CD8-positive, alpha-beta memory T cell (primary cell): ENCODE measurements around the gene CXCL8. TPM values are rescaled to one million over a fixed set of nuclear protein-coding genes. Genes with fewer than 3 reads are reported as not detected.
"Not testable (repeated sequence)": the region's sequence is repeated elsewhere in the genome, so short reads cannot be mapped to it uniquely, and the experiment has no call there.

Experiments used
- CTCF ChIA-PET: fragments of 350-600 bp; sonication (Branson Sonifier 250); formaldehyde crosslinking; loops from one replicate; lab custom pipeline; 2021; ENCODE audit warnings: antibody characterized with exemption; lab: Charles Lee
- POLR2A ChIA-PET: fragments of 350-600 bp; sonication (Branson Sonifier 250); formaldehyde crosslinking; loops from one replicate; lab custom pipeline; 2021; ENCODE audit warnings: antibody characterized with exemption; lab: Charles Lee
- DNase-seq, 5 donors: peaks; one replicate each; pipeline versions ENCODE4 v3.0.0 to v3.0.0-alpha.2; 2020 to 2022; ENCODE audit warnings: mixed read lengths in 1 of 5
- H3K27ac ChIP-seq: one replicate; pipeline ENCODE4 v1.7.0; 2013; ENCODE audit warnings: low read depth, mild to moderate bottlenecking, low read length, moderate library complexity
- H3K27me3 ChIP-seq: 2 replicates; pipeline ENCODE4 v1.7.0; 2013; ENCODE audit warnings: low read length, mild to moderate bottlenecking; ENCODE audit not compliant: insufficient read depth, poor library complexity, severe bottlenecking
- H3K36me3 ChIP-seq: 2 replicates; pipeline ENCODE4 v1.7.0; 2013; ENCODE audit warnings: mild to moderate bottlenecking, low read length, moderate library complexity; ENCODE audit not compliant: insufficient read depth
- H3K4me1 ChIP-seq: 2 replicates; pipeline ENCODE4 v1.7.0; 2013; ENCODE audit warnings: mild to moderate bottlenecking, low read length, moderate library complexity; ENCODE audit not compliant: insufficient read depth
- H3K4me3 ChIP-seq: 2 replicates; pipeline ENCODE4 v1.7.0; 2013; ENCODE audit warnings: mild to moderate bottlenecking, low read length
- H3K9me3 ChIP-seq: 2 replicates; pipeline ENCODE4 v1.7.0; 2013; ENCODE audit warnings: mild to moderate bottlenecking, low read length
- H3K27ac Mint-ChIP-seq, 8 donors: one replicate each; pipeline ENCODE4 v1.8.0; 2020 to 2021; ENCODE audit warnings: mixed read lengths in 8 of 8, mild to moderate bottlenecking in 6 of 8, inconsistent platforms in 3 of 8, moderate library complexity in 3 of 8
- H3K27me3 Mint-ChIP-seq, 2 donors: one replicate each; pipeline ENCODE4 v1.8.0; 2020 to 2021; ENCODE audit warnings: mixed read lengths in 2 of 2, mild to moderate bottlenecking in 1 of 2, moderate library complexity in 1 of 2
- H3K36me3 Mint-ChIP-seq, 3 donors: one replicate each; pipeline ENCODE4 v1.8.0; 2020 to 2021; ENCODE audit warnings: mixed read lengths in 3 of 3, inconsistent platforms in 1 of 3, mild to moderate bottlenecking in 1 of 3
- H3K4me1 Mint-ChIP-seq, 3 donors: one replicate each; pipeline ENCODE4 v1.8.0; 2020 to 2021; ENCODE audit warnings: mixed read lengths in 3 of 3, inconsistent platforms in 1 of 3, mild to moderate bottlenecking in 1 of 3
- H3K4me3 Mint-ChIP-seq, 7 donors: one replicate each; pipeline ENCODE4 v1.8.0; 2020 to 2021; ENCODE audit warnings: mixed read lengths in 7 of 7, mild to moderate bottlenecking in 6 of 7, moderate library complexity in 4 of 7, inconsistent platforms in 2 of 7
- H3K9me3 Mint-ChIP-seq, 5 donors: one replicate each; pipeline ENCODE4 v1.8.0; 2020 to 2022; ENCODE audit warnings: mixed read lengths in 5 of 5, mild to moderate bottlenecking in 3 of 5, moderate library complexity in 2 of 5, inconsistent platforms in 1 of 5
- polyA plus RNA-seq: library from polyadenylated mRNA; unstranded; fragments of 300-500 nt; fragmentation: Illumina TruSeq; gene quantifications from one replicate; pipeline ENCODE4 v1.2.3, GENCODE V29; 2021
- total RNA-seq, 2 experiments: library from RNA; stranded (reverse); gene quantifications; one replicate each; pipeline ENCODE4 v1.2.3, GENCODE V29; 2021

CXCL8 gene
- total and polyA plus RNA-seq, 3 experiments from 2014 or later: 0.42 to 0.51 TPM; not detected in 1

- no peak for DNase-seq
- Mint-ChIP-seq H3K4me3 (no peak overlapping the region), H3K36me3 (no peaks in the 10 kb centered on the region), H3K27me3 (no peaks in the 10 kb centered on the region), H3K27ac (no peak overlapping the region), H3K9me3 (no peaks in the 10 kb centered on the region), H3K4me1 (no peaks in the 10 kb centered on the region)
- CTCF ChIA-PET: no interaction called here
- Histone ChIP-seq H3K4me1 (no peaks in the 10 kb centered on the region), H3K36me3 (no peaks in the 10 kb centered on the region), H3K4me3 (no peak overlapping the region), H3K9me3 (no peaks in the 10 kb centered on the region), H3K27me3 (no peaks in the 10 kb centered on the region), H3K27ac (no peak overlapping the region)
- POLR2A ChIA-PET: no interaction called here
Observed at GRCh38 chr4:73770917-73771316, 30.5 kb downstream of the CXCL8 start.

- Histone ChIP-seq H3K4me1 (no peaks in the 10 kb centered on the region), H3K27me3 (no peaks in the 10 kb centered on the region), H3K4me3 (no peak overlapping the region), H3K36me3 (no peaks in the 10 kb centered on the region), H3K9me3 (no peaks in the 10 kb centered on the region), H3K27ac (no peak overlapping the region)
- no peak overlapping the region for H3K4me3 Mint-ChIP-seq
- ChIA-PET CTCF (no interaction called here), POLR2A (no interaction called here)
- H3K4me1 Mint-ChIP-seq: no peaks in the 10 kb centered on the region
- H3K27ac Mint-ChIP-seq: no peak overlapping the region
- H3K27me3 Mint-ChIP-seq: no peaks in the 10 kb centered on the region
- DNase-seq: no peak
- H3K36me3 Mint-ChIP-seq: no peaks in the 10 kb centered on the region
- H3K9me3 Mint-ChIP-seq: no peaks in the 10 kb centered on the region
Observed at GRCh38 chr4:73772363-73772762, 32.0 kb downstream of the CXCL8 start.

GRCh38 chr4:73774406-73774805 lies 34.0 kb downstream of the CXCL8 start:
- H3K27ac ChIP-seq, H3K4me3 ChIP-seq, H3K27ac Mint-ChIP-seq, H3K27me3 Mint-ChIP-seq, H3K9me3 Mint-ChIP-seq, H3K36me3 Mint-ChIP-seq, DNase-seq, H3K4me1 ChIP-seq, H3K36me3 ChIP-seq, H3K4me3 Mint-ChIP-seq, POLR2A ChIA-PET, H3K4me1 Mint-ChIP-seq, H3K27me3 ChIP-seq, CTCF ChIA-PET, H3K9me3 ChIP-seq: not testable (repeated sequence)

GRCh38 chr4:73776321-73776729 lies 36.0 kb downstream of the CXCL8 start:
- ChIA-PET CTCF (no interaction called here), POLR2A (no interaction called here)
- Histone ChIP-seq H3K27ac (no peak overlapping the region), H3K36me3 (no peaks in the 10 kb centered on the region), H3K4me3 (no peak overlapping the region), H3K4me1 (no peaks in the 10 kb centered on the region), H3K27me3 (no peaks in the 10 kb centered on the region), H3K9me3 (no peaks in the 10 kb centered on the region)
- no peaks in the 10 kb centered on the region for H3K4me1 Mint-ChIP-seq
- no peaks in the 10 kb centered on the region for H3K36me3 Mint-ChIP-seq
- DNase-seq: no peak
- H3K27me3 Mint-ChIP-seq: no peaks in the 10 kb centered on the region
- H3K27ac Mint-ChIP-seq: no peak overlapping the region
- no peaks in the 10 kb centered on the region for H3K9me3 Mint-ChIP-seq
- no peak overlapping the region for H3K4me3 Mint-ChIP-seq

- no peaks in the 10 kb centered on the region for H3K9me3 Mint-ChIP-seq
- H3K27ac Mint-ChIP-seq: no peak overlapping the region
- no peaks in the 10 kb centered on the region for H3K27me3 Mint-ChIP-seq
Observed at GRCh38 chr4:73777612-73778011, 37.2 kb downstream of the CXCL8 start.

DNA sequence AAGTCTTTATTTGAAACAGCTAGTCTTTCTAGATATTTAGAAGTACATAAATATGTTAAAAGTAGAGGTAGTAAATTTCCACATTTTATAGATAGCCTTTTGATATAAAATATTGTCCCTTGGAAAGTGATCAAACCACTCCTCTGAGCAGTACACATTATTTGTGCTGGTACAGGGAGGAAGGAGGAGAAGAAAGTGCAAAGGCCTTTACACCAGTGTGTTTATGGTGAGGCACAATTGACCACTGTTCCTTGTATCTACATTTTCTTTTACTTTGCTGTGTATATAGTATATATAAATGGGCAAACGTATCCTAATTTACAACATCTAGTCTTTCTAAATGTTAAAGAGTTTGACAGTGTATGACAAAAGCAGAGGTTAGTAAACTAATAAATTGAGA lies 39.9 kb downstream of the CXCL8 start:
- no peak overlapping the region for H3K27ac ChIP-seq
- Mint-ChIP-seq H3K9me3 (peaks cover 0 to 4% (median 0%) of the 10 kb centered on the region in 5 donors), H3K36me3 (no peaks in the 10 kb centered on the region), H3K27ac (no peak overlapping the region), H3K4me1 (no peaks in the 10 kb centered on the region), H3K27me3 (peaks cover 0 to 3% of the 10 kb centered on the region in 2 donors), H3K4me3 (no peak overlapping the region)
- ChIA-PET POLR2A (no interaction called here), CTCF (no interaction called here)
- H3K4me1 ChIP-seq: no peaks in the 10 kb centered on the region
- no peaks in the 10 kb centered on the region for H3K27me3 ChIP-seq
- H3K9me3 ChIP-seq: no peaks in the 10 kb centered on the region
- H3K36me3 ChIP-seq: no peaks in the 10 kb centered on the region
- no peak for DNase-seq
- H3K4me3 ChIP-seq: no peak overlapping the region

More at GRCh38 chr4:73777612-73778011, 37.2 kb downstream of the CXCL8 start:
- Histone ChIP-seq H3K27ac (no peak overlapping the region), H3K36me3 (no peaks in the 10 kb centered on the region), H3K4me1 (no peaks in the 10 kb centered on the region), H3K9me3 (no peaks in the 10 kb centered on the region), H3K4me3 (no peak overlapping the region), H3K27me3 (no peaks in the 10 kb centered on the region)
- H3K36me3 Mint-ChIP-seq: no peaks in the 10 kb centered on the region
- no peaks in the 10 kb centered on the region for H3K4me1 Mint-ChIP-seq
- DNase-seq: no peak
- POLR2A ChIA-PET: no interaction called here
- H3K4me3 Mint-ChIP-seq: no peak overlapping the region
- CTCF ChIA-PET: no interaction called here

DNA sequence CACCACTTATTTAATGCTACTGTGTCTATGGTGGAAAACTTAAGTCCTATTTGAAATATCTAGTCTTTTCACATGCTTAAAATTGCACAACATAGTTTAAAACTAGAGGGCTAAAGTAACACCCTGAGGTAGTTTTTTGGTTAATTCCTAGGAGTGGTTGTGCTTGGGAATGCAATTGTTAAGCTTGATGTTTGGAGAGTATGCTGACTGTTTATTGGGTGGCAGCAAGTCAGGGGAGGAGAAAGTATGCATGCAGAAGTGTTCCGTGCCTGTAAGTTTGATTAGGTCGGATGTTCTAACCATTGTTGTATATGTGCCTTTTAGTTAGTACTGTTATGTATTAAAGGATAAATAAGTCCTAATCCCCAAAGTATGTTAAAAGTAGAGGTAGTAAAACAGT lies 40.5 kb downstream of the CXCL8 start:
- CTCF ChIA-PET: no interaction called here
- Mint-ChIP-seq H3K9me3 (peaks cover 0 to 4% (median 0%) of the 10 kb centered on the region in 5 donors), H3K27me3 (peaks cover 0 to 3% of the 10 kb centered on the region in 2 donors), H3K4me1 (no peaks in the 10 kb centered on the region), H3K4me3 (no peak overlapping the region), H3K36me3 (no peaks in the 10 kb centered on the region), H3K27ac (no peak overlapping the region)
- H3K9me3 ChIP-seq: no peaks in the 10 kb centered on the region
- no peak overlapping the region for H3K27ac ChIP-seq
- H3K27me3 ChIP-seq: no peaks in the 10 kb centered on the region
- no peak overlapping the region for H3K4me3 ChIP-seq
- no peaks in the 10 kb centered on the region for H3K36me3 ChIP-seq
- no peak for DNase-seq
- no peaks in the 10 kb centered on the region for H3K4me1 ChIP-seq
- POLR2A ChIA-PET: no interaction called here

GRCh38 chr4:73788411-73788810 lies 48.0 kb downstream of the CXCL8 start:
- Histone ChIP-seq H3K36me3 (no peaks in the 10 kb centered on the region), H3K4me3 (no peak overlapping the region), H3K27ac (no peak overlapping the region), H3K9me3 (no peaks in the 10 kb centered on the region), H3K4me1 (no peaks in the 10 kb centered on the region), H3K27me3 (no peaks in the 10 kb centered on the region)
- H3K4me1 Mint-ChIP-seq: no peaks in the 10 kb centered on the region
- no peak for DNase-seq
- H3K9me3 Mint-ChIP-seq: peaks cover 0 to 12% (median 4%) of the 10 kb centered on the region in 5 donors
- H3K27ac Mint-ChIP-seq: no peak overlapping the region
- H3K36me3 Mint-ChIP-seq: no peaks in the 10 kb centered on the region
- POLR2A ChIA-PET: no interaction called here
- peaks cover 0 to 3% of the 10 kb centered on the region in 2 donors for H3K27me3 Mint-ChIP-seq
- CTCF ChIA-PET: no interaction called here
- H3K4me3 Mint-ChIP-seq: no peak overlapping the region
